Activated CD4-positive, alpha-beta T cell treated with anti-CD3 and anti-CD28 coated beads, Interleukin-2, amount 10 ng/mL, durations not matched to agents 24 days and 14 days (primary cell): ENCODE measurements around the gene CITED4. TPM values are rescaled to one million over a fixed set of nuclear protein-coding genes. Genes with fewer than 3 reads are reported as not detected.
A peak's percentile ranks its signal among the peaks of the same experiment; 100 is the strongest.

Experiments
- DNase-seq: peaks from one replicate; pipeline ENCODE4 v3.0.0; 2022
- H3K27ac Mint-ChIP-seq: one replicate; pipeline ENCODE4 v1.8.0; 2022; ENCODE audit warnings: mild to moderate bottlenecking, mixed read lengths
- H3K27me3 Mint-ChIP-seq: one replicate; pipeline ENCODE4 v1.8.0; 2022; ENCODE audit warnings: mixed read lengths
- H3K36me3 Mint-ChIP-seq: one replicate; pipeline ENCODE4 v1.8.0; 2022; ENCODE audit warnings: low read depth, mild to moderate bottlenecking, mixed read lengths
- H3K4me1 Mint-ChIP-seq: one replicate; pipeline ENCODE4 v1.8.0; 2021; ENCODE audit warnings: mixed read lengths
- H3K4me3 Mint-ChIP-seq: one replicate; pipeline ENCODE4 v1.8.0; 2022; ENCODE audit warnings: mild to moderate bottlenecking, moderate library complexity, mixed read lengths
- H3K9me3 Mint-ChIP-seq: one replicate; pipeline ENCODE4 v1.8.0; 2021; ENCODE audit warnings: mixed read lengths
- intact Hi-C: fragments of 100-400 bp; cut with micrococcal nuclease; formaldehyde crosslinking; loops from one replicate; pipeline ENCODE4 v1.15.1; 2023
- total RNA-seq: library from RNA; stranded (reverse); gene quantifications from 2 replicates; pipeline ENCODE4 v1.2.3, GENCODE V29; 2022

Gene CITED4
- total RNA-seq, 1 donor from 2014 or later = 5.5 TPM

GRCh38 chr1:40877698-40878097 is 15.5 kb upstream of the CITED4 start:
- intact Hi-C loops = no loop called here
- peaks cover 6% of the 10 kb centered on the region for H3K27me3 Mint-ChIP-seq
- no peak for DNase-seq
- H3K36me3 Mint-ChIP-seq = peaks cover 14% of the 10 kb centered on the region
- peaks cover 40% of the 10 kb centered on the region for H3K4me1 Mint-ChIP-seq
- H3K27ac Mint-ChIP-seq = peak overlapping the region; percentile 68
- no peak overlapping the region for H3K4me3 Mint-ChIP-seq
- peaks cover 9% of the 10 kb centered on the region for H3K9me3 Mint-ChIP-seq

GRCh38 chr1:40876891-40877290 is 14.7 kb upstream of the CITED4 start:
- Mint-ChIP-seq H3K27me3 (peaks cover 2% of the 10 kb centered on the region), H3K4me3 (no peak overlapping the region), H3K36me3 (peaks cover 14% of the 10 kb centered on the region), H3K27ac (peak overlapping the region; percentile 68), H3K4me1 (peaks cover 44% of the 10 kb centered on the region), H3K9me3 (peaks cover 9% of the 10 kb centered on the region)
- intact Hi-C loops = no loop called here
- DNase-seq = no peak

- peaks cover 10% of the 10 kb centered on the region for H3K9me3 Mint-ChIP-seq
- no peak overlapping the region for H3K4me3 Mint-ChIP-seq
- peaks cover 44% of the 10 kb centered on the region for H3K4me1 Mint-ChIP-seq
- H3K36me3 Mint-ChIP-seq = peaks cover 14% of the 10 kb centered on the region
- H3K27me3 Mint-ChIP-seq = no peaks in the 10 kb centered on the region
- no peak for DNase-seq
- H3K27ac Mint-ChIP-seq = no peak overlapping the region
- intact Hi-C loops = no loop called here
Observed at GRCh38 chr1:40876436-40876761, 14.2 kb upstream of the CITED4 start.

GRCh38 chr1:40873863-40874472 is 11.8 kb upstream of the CITED4 start:
- peak overlapping the region; percentile 1 for H3K27ac Mint-ChIP-seq
- DNase-seq = no peak
- peaks cover 14% of the 10 kb centered on the region for H3K36me3 Mint-ChIP-seq
- peak overlapping the region; percentile 1 for H3K4me3 Mint-ChIP-seq
- H3K9me3 Mint-ChIP-seq = peaks cover 19% of the 10 kb centered on the region
- no peaks in the 10 kb centered on the region for H3K27me3 Mint-ChIP-seq
- intact Hi-C loops = no loop called here
- H3K4me1 Mint-ChIP-seq = peaks cover 49% of the 10 kb centered on the region

GRCh38 chr1:40872276-40872675 is 10.1 kb upstream of the CITED4 start:
- Mint-ChIP-seq H3K9me3 (peaks cover 19% of the 10 kb centered on the region), H3K27me3 (no peaks in the 10 kb centered on the region), H3K36me3 (peaks cover 13% of the 10 kb centered on the region), H3K27ac (no peak overlapping the region), H3K4me3 (no peak overlapping the region), H3K4me1 (peaks cover 50% of the 10 kb centered on the region)
- no peak for DNase-seq
- intact Hi-C loops = no loop called here

GRCh38 chr1:40870135-40870728 is 8.1 kb upstream of the CITED4 start:
- H3K9me3 Mint-ChIP-seq = peaks cover 11% of the 10 kb centered on the region
- no peak overlapping the region for H3K27ac Mint-ChIP-seq
- no peak for DNase-seq
- peaks cover 36% of the 10 kb centered on the region for H3K4me1 Mint-ChIP-seq
- no peaks in the 10 kb centered on the region for H3K36me3 Mint-ChIP-seq
- H3K4me3 Mint-ChIP-seq = no peak overlapping the region
- no peaks in the 10 kb centered on the region for H3K27me3 Mint-ChIP-seq
- intact Hi-C loops = no loop called here

GRCh38 chr1:40868051-40868723 is 6.0 kb upstream of the CITED4 start:
- Mint-ChIP-seq H3K27ac (peak overlapping the region; percentile 52), H3K4me1 (peaks cover 25% of the 10 kb centered on the region), H3K36me3 (no peaks in the 10 kb centered on the region), H3K9me3 (peaks cover 11% of the 10 kb centered on the region), H3K27me3 (no peaks in the 10 kb centered on the region), H3K4me3 (no peak overlapping the region)
- peak; percentile 71 for DNase-seq
- intact Hi-C loops = loop anchor here (10.0 kb wide), 1 partner anchor 107 kb away; the partner anchor contains the start of gene CTPS1

GRCh38 chr1:40861224-40862003 is 749 bp downstream of the CITED4 start:
- H3K27ac Mint-ChIP-seq = peak overlapping the region; percentile 84
- H3K9me3 Mint-ChIP-seq = no peaks in the 10 kb centered on the region
- intact Hi-C loops = loop anchor here (5.0 to 10.0 kb wide), 3 partner anchors 59 to 194 kb away; partner anchors contain the start of genes CTPS1 and RIMS3
- peak; percentile 81 for DNase-seq
- peaks cover 15% of the 10 kb centered on the region for H3K4me1 Mint-ChIP-seq
- H3K4me3 Mint-ChIP-seq = peak overlapping the region; percentile 85
- peaks cover 26% of the 10 kb centered on the region for H3K27me3 Mint-ChIP-seq
- no peaks in the 10 kb centered on the region for H3K36me3 Mint-ChIP-seq

- H3K4me3 Mint-ChIP-seq = peak overlapping the region; percentile 85
- no peaks in the 10 kb centered on the region for H3K36me3 Mint-ChIP-seq
- H3K27me3 Mint-ChIP-seq = peaks cover 26% of the 10 kb centered on the region
- no peaks in the 10 kb centered on the region for H3K9me3 Mint-ChIP-seq
- H3K4me1 Mint-ChIP-seq = peaks cover 15% of the 10 kb centered on the region
- intact Hi-C loops = loop anchor here (5.0 to 10.0 kb wide), 3 partner anchors 58 to 193 kb away; partner anchors contain the start of genes CTPS1 and RIMS3
- DNase-seq = no peak
- peak overlapping the region; percentile 84 for H3K27ac Mint-ChIP-seq
Observed at GRCh38 chr1:40860706-40861223, 1.4 kb downstream of the CITED4 start.

- H3K27me3 Mint-ChIP-seq = peaks cover 26% of the 10 kb centered on the region
- no peaks in the 10 kb centered on the region for H3K9me3 Mint-ChIP-seq
- intact Hi-C loops = no loop called here
- no peak overlapping the region for H3K27ac Mint-ChIP-seq
- H3K36me3 Mint-ChIP-seq = no peaks in the 10 kb centered on the region
- no peak overlapping the region for H3K4me3 Mint-ChIP-seq
- peaks cover 15% of the 10 kb centered on the region for H3K4me1 Mint-ChIP-seq
- no peak for DNase-seq
Observed at GRCh38 chr1:40858856-40859416, 3.2 kb downstream of the CITED4 start.

GRCh38 chr1:40857737-40858136 is 4.4 kb downstream of the CITED4 start:
- intact Hi-C loops = no loop called here

GRCh38 chr1:40856656-40857302 is 5.4 kb downstream of the CITED4 start:
- Mint-ChIP-seq H3K27ac (no peak overlapping the region), H3K36me3 (no peaks in the 10 kb centered on the region), H3K27me3 (peaks cover 26% of the 10 kb centered on the region), H3K4me3 (no peak overlapping the region), H3K9me3 (no peaks in the 10 kb centered on the region), H3K4me1 (peaks cover 6% of the 10 kb centered on the region)
- intact Hi-C loops = no loop called here
- no peak for DNase-seq

More at GRCh38 chr1:40857737-40858136, 4.4 kb downstream of the CITED4 start:
- H3K27me3 Mint-ChIP-seq = peaks cover 26% of the 10 kb centered on the region
- no peaks in the 10 kb centered on the region for H3K36me3 Mint-ChIP-seq
- H3K4me1 Mint-ChIP-seq = peaks cover 10% of the 10 kb centered on the region
- no peaks in the 10 kb centered on the region for H3K9me3 Mint-ChIP-seq
- no peak for DNase-seq
- no peak overlapping the region for H3K27ac Mint-ChIP-seq
- H3K4me3 Mint-ChIP-seq = no peak overlapping the region

GRCh38 chr1:40856116-40856515 is 6.0 kb downstream of the CITED4 start:
- Mint-ChIP-seq H3K4me1 (peaks cover 6% of the 10 kb centered on the region), H3K36me3 (no peaks in the 10 kb centered on the region), H3K4me3 (no peak overlapping the region), H3K27me3 (peaks cover 26% of the 10 kb centered on the region), H3K9me3 (no peaks in the 10 kb centered on the region), H3K27ac (no peak overlapping the region)
- DNase-seq = no peak
- intact Hi-C loops = no loop called here
